ES-I3 (cell line): ENCODE results near the gene OR1D2.

Experiments
- H3K36me3 ChIP-seq: 2 replicates; pipeline ENCODE4 v1.6.1; 2013; ENCODE audit warnings: mild to moderate bottlenecking, low read length, control low read depth, moderate library complexity; ENCODE audit not compliant: insufficient read depth
- H3K4me1 ChIP-seq: 2 replicates; pipeline ENCODE4 v1.6.1; 2013; ENCODE audit warnings: mild to moderate bottlenecking, control low read depth, low read length; ENCODE audit not compliant: insufficient read depth
- H3K9ac ChIP-seq: 2 replicates; pipeline ENCODE4 v1.6.1; 2013; ENCODE audit warnings: low read depth, mild to moderate bottlenecking, low read length, moderate library complexity
- H3K9me3 ChIP-seq: 2 replicates; pipeline ENCODE4 v1.6.1; 2013; ENCODE audit warnings: mild to moderate bottlenecking, low read length, moderate library complexity; ENCODE audit not compliant: control insufficient read depth, insufficient read depth

Gene OR1D2

GRCh38 chr17:3038941-3039340 is 65.3 kb downstream of the OR1D2 start:
- no peaks in the 10 kb centered on the region for H3K36me3 ChIP-seq
- 0 out of 2 replicates have a peak, but pooled peaks cover 5% of the 10 kb centered on the region for H3K9me3 ChIP-seq
- no peaks in the 10 kb centered on the region for H3K4me1 ChIP-seq
- H3K9ac ChIP-seq, result no peak overlapping the region
